SJSA1 (cell line): ENCODE measurements around the gene PGGHG. TPM values are rescaled to one million over a fixed set of nuclear protein-coding genes. Genes with fewer than 3 reads are reported as not detected.
A peak's percentile ranks its signal among the peaks of the same experiment; 100 is the strongest.
"Not testable (repeated sequence)": the region's sequence is repeated elsewhere in the genome, so short reads cannot be mapped to it uniquely, and the experiment has no call there.

Experiments
- DNase-seq, 2 experiments: peaks; one replicate each; pipeline ENCODE4 v3.0.0-alpha.2; 2015 to 2020; ENCODE audit warnings: low spot score in 2 of 2, low read depth in 1 of 2
- H3K27ac ChIP-seq: fragments of 250-450 bp; sonication (Bioruptor Pico); 2 replicates; pipeline ENCODE4 v1.5.1; 2020; ENCODE audit warnings: mild to moderate bottlenecking, moderate library complexity
- H3K27me3 ChIP-seq: fragments of 250-450 bp; sonication (Bioruptor Pico); replicated peaks from 2 replicates; pipeline ENCODE4 v1.5.1; 2020; ENCODE audit warnings: mild to moderate bottlenecking, moderate library complexity
- H3K36me3 ChIP-seq: fragments of 250-450 bp; sonication (Bioruptor Pico); 2 replicates; pipeline ENCODE4 v1.5.1; 2020; ENCODE audit warnings: mild to moderate bottlenecking
- H3K4me1 ChIP-seq: fragments of 250-450 bp; sonication (Bioruptor Pico); replicated peaks from 2 replicates; pipeline ENCODE4 v1.6.1; 2021; ENCODE audit warnings: mild to moderate bottlenecking
- H3K4me3 ChIP-seq: fragments of 250-450 bp; sonication (Bioruptor Pico); 2 replicates; pipeline ENCODE4 v1.5.1; 2020; ENCODE audit warnings: mild to moderate bottlenecking
- H3K9me3 ChIP-seq: fragments of 250-450 bp; sonication (Bioruptor Pico); replicated peaks from 2 replicates; pipeline ENCODE4 v1.5.1; 2020; ENCODE audit warnings: mild to moderate bottlenecking
- total RNA-seq: library from RNA; depleted of rRNA; stranded (reverse); fragments of >200 nt; shearing (Covaris generic); gene quantifications from 2 replicates; pipeline ENCODE4 v1.2.3, GENCODE V29; 2014

Gene PGGHG
- total RNA-seq, 1 experiment from 2014 or later: 4.6 TPM

DNA sequence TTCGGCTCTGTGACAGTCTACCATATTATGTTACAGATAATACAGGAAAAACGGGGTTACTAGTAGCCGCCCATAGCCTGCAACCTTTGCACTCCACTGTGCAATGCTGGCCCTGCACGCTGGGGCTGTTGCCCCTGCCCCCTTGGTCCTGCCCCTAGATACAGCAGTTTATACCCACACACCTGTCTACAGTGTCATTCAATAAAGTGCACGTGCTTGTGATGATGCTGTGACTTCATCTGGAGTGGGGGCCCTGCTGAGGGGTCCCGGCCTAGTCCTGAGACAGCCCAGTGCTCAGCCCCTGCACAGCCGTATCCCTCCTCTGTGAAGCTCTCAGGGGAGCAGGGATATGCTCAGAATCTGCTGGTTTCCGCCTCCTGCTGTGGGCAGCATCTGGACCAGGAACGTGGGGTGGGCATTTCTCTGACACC lies 26.1 kb downstream of the PGGHG start:
- H3K4me3 ChIP-seq: no peak overlapping the region
- no peak for DNase-seq

DNA sequence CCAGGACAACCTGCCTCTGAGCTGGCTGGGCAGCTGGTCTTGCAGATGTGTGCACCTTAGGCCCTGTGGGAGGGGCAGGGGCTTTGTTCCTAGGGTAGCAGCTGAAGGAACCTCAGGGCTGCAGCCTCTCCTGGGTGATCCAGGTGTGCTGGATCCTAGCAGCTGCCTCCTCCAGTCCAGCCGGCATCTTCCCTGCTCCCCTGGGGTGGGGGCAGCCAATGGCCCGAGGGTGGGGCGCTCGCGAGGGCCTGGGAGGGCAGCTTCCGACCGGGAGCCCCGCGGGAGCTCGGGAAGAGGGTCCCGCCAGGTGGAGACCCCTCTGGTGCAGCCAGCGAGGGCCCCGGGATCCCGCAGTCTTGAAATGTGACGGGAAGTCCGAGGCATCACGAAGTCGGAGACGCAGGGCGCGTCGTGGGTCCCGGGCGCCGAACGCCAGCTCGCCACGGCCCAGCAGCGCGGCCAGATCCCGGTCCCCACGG lies 26.6 kb downstream of the PGGHG start:
- no peaks in the 10 kb centered on the region for H3K9me3 ChIP-seq
- no peak for DNase-seq
- H3K4me3 ChIP-seq: no peak overlapping the region
- H3K36me3 ChIP-seq: peaks cover 2% of the 10 kb centered on the region; the same call in 1 of the 2 replicates
- H3K27ac ChIP-seq: no peak overlapping the region
- H3K27me3 ChIP-seq: no peaks in the 10 kb centered on the region
- H3K4me1 ChIP-seq: peaks cover 4% of the 10 kb centered on the region; the same call in 1 of the 2 replicates

More for the DNA sequence above, 26.1 kb downstream of the PGGHG start:
- Histone ChIP-seq H3K4me1 (peaks cover 4% of the 10 kb centered on the region), H3K27ac (no peak overlapping the region), H3K9me3 (no peaks in the 10 kb centered on the region), H3K27me3 (no peaks in the 10 kb centered on the region), H3K36me3 (peaks cover 2% of the 10 kb centered on the region; the same call in 1 of the 2 replicates)

DNA sequence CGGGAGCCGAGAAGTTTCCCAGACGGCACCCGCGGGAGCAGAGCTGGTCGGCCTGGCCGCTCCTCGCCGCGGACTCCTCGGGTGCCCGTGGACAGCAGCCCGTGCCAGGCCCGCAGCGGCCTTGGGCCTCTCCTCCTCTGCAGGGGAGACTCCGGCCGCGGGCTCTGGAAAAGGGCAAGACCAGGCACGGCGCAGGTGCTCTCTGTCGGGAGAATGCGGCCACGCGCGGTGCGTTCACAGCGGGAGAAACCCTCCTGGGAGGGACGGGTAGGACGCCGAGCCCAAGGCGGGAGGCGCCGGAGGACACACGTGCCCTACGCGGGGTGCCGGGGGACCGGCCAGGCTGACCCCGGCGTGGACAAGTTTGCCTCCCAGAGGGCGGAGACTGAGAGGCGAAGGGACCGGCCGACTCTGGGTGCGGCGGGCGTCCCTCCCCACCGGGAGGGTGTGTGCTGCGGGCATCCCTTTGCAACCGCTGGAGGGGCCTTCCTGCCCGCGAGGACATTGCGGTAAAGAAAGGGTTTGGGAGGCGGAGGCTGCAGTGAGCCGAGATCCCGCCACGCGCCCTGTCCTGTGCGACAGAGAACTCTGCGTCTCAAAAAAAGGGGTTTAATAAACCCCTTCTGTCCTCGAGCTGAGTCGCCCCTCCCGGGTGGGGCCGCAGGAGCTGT lies 27.2 kb downstream of the PGGHG start:
- Histone ChIP-seq H3K9me3 (no peaks in the 10 kb centered on the region), H3K36me3 (peaks cover 2% of the 10 kb centered on the region; the same call in 1 of the 2 replicates), H3K4me3 (no peak overlapping the region), H3K4me1 (peaks cover 8% of the 10 kb centered on the region), H3K27me3 (no peaks in the 10 kb centered on the region), H3K27ac (no peak overlapping the region)
- DNase-seq: no peak

DNA sequence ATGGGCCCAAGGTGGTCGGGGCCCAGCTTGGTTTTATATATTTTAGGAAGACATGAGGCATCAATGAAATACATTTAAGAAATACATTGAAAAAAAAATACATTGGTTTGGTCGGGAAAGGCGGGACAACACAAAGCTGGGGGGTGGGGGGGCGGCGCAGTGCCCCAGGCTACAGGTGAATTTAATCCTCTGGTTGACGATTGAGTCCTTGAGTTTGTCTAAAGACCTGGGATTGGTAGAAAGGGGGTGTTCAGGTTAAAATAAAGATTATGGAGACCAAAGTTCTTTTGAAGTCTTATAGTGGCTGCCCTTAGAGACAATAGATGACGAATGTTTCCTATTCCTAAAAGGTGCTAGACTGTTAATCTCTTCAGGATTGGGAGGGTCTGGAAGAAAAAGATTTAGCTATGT lies 28.0 kb downstream of the PGGHG start:
- H3K27ac ChIP-seq: no peak overlapping the region
- H3K4me3 ChIP-seq: no peak overlapping the region
- DNase-seq: no peak
- no peaks in the 10 kb centered on the region for H3K9me3 ChIP-seq
- no peaks in the 10 kb centered on the region for H3K27me3 ChIP-seq
- H3K4me1 ChIP-seq: peaks cover 8% of the 10 kb centered on the region
- peaks cover 2% of the 10 kb centered on the region; the same call in 1 of the 2 replicates for H3K36me3 ChIP-seq

DNA sequence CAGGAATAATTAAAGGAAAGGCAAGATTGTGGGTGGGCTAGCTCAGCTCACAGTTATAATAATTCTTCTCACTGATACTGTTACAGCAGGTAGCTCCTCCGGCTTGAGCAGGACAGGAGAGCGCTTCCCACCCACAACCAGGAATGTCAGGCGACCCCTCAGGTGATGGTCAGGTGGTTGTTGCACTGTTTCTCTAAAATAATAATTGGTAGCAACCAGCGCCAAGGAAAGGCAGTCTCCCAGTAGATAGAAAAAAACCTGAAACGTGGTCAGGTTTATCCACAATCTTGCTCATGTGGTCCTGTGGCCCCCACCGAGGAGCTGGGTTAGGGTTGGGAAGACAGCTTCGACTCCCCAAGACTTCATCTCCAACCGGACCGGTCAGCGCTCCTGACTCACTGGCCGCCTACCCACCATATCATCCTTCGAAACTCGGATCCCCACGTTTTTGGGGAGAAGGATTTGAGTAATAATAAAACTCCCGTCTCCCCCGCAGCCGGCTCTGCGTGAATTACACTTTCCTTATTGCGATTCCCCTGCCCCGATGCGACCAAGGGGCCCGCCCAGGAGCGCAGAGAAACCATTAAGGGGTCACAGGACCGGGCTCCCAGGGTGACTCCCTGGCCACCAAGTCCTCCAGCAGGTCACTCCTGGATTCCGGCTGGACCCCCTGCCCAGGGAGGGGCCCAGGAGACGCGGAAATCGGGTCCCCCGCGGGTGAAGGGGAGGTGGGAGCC lies 28.9 kb downstream of the PGGHG start:
- not testable (repeated sequence) for H3K27me3 ChIP-seq, H3K4me1 ChIP-seq, DNase-seq, H3K27ac ChIP-seq, H3K9me3 ChIP-seq, H3K36me3 ChIP-seq, H3K4me3 ChIP-seq

DNA sequence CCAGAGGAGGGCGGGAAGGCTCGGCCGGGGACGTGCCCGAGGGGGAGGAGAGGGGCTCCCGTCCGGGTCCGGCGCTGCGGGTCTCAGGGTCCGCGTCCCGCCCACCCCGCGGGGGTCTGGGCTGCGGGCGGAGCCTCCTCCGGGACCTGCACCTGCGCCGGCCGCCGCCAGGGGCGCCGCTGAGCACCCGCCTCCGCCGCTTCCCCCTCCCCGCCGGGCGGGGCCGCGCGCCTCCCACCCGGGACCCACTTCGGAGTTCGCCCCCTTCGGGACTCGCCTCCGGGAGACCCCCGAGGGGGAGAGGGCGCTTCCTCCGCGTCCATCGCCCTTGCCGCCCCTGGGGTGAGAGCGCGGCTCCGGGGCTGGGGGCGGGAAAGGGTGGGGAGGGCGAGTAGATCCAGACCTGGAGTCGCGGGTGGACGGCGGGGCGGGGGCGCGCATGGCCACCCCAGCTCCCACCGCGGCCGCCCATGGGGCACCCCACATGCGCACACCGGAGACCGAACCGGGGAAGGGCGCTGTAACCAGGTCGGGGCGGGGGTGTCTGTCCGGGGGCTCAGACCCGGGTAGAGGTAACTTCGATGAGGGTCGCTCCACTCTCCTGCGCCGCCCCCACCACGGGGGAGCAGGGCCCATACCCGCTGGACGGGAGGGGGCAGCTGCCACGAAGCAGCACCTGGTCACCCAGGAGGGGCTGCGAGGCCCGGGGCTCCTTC lies 29.6 kb downstream of the PGGHG start:
- H3K4me3 ChIP-seq, H3K4me1 ChIP-seq, H3K9me3 ChIP-seq, H3K27me3 ChIP-seq, DNase-seq, H3K36me3 ChIP-seq, H3K27ac ChIP-seq: not testable (repeated sequence)

DNA sequence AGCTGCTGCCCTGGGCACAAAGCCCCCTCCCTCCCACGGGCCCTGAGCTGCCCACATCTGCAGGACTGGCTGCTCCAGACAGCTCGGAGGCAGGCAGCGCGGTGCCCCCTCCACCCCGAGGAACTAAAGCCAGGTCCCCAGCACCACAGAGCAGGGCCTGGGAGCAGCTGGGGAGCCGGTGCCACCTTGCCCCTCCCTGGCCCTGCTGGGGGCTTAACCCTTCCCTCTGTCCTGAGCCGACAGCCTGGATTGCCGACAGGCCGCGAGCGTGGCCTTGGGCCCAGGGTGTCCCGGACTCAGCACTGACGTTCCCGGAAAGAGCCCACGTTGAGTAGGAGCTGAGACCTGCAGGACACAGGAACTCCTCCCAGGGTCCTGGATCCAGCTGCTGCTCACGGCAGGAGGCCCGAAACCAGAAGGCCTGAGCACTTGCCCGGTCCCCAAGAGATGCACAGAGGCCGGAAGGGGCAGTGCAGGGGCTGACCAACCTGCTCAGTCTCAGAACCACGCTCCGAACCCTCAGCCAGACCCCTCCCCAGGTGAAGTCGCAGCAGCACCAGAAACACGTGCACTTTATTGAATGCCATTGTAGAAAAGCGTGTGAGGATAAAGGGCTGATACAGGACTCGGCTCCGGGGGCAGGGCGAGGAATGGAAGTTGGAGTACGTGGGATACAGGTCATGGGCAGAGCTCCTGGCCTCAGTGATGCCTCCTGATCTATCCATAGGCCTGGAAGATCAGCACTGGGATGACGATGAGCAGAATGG lies 30.4 kb downstream of the PGGHG start:
- H3K9me3 ChIP-seq, H3K27me3 ChIP-seq, H3K4me1 ChIP-seq, H3K27ac ChIP-seq, H3K36me3 ChIP-seq: not testable (repeated sequence)
- H3K4me3 ChIP-seq: peak overlapping the region; percentile 36
- DNase-seq: peak in 1 of 2 experiments; percentile 28

DNA sequence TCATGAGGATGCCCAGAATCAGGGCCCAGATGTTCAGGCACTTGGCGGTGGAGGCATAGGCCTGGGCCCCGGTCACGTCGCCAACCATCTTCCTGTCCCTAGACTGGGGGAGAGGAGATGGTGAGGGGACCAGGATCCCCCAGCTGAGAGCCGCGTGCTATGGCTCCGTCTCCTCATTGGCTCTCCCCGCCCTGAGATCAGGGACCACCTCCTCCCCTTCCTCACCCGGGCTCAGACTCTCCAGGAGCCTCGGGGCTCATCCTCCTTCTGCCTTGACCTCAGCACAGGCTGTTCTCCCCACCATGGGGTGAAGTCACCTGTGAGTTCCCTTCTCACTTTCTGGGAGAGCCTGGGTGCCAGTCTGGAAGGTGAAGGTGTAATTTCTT lies 31.0 kb downstream of the PGGHG start:
- DNase-seq, H3K27ac ChIP-seq: not testable (repeated sequence)

DNA sequence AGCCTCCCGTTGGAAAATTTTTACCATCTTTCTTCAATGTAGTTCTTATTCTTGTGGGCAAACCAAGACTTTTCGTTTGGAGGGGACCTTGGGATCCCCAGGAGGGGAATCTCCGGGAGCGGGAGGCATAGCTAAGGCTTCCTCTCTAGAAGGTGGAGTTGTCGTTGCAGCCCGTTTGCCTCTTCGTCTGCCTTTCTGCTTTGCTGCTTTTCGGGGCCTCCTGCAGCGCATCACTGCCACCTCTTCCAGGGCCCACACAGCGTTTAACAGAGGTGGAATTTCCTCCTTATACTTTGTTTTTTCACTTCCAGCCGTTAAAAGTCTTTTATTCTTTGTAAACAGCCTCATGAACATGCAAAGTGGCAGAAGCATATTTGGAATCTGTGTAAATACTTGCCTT lies 35.2 kb downstream of the PGGHG start:
- H3K27me3 ChIP-seq: no peaks in the 10 kb centered on the region
- H3K4me1 ChIP-seq: peaks cover 16% of the 10 kb centered on the region
- no peak overlapping the region for H3K27ac ChIP-seq
- no peak overlapping the region for H3K4me3 ChIP-seq
- H3K9me3 ChIP-seq: no peaks in the 10 kb centered on the region
- peaks cover 2% of the 10 kb centered on the region; the same call in 1 of the 2 replicates for H3K36me3 ChIP-seq
- DNase-seq: no peak

More for the DNA sequence above, 31.0 kb downstream of the PGGHG start:
- not testable (repeated sequence) for H3K4me1 ChIP-seq, H3K27me3 ChIP-seq, H3K36me3 ChIP-seq, H3K9me3 ChIP-seq
- peak overlapping the region; percentile 49 for H3K4me3 ChIP-seq

DNA sequence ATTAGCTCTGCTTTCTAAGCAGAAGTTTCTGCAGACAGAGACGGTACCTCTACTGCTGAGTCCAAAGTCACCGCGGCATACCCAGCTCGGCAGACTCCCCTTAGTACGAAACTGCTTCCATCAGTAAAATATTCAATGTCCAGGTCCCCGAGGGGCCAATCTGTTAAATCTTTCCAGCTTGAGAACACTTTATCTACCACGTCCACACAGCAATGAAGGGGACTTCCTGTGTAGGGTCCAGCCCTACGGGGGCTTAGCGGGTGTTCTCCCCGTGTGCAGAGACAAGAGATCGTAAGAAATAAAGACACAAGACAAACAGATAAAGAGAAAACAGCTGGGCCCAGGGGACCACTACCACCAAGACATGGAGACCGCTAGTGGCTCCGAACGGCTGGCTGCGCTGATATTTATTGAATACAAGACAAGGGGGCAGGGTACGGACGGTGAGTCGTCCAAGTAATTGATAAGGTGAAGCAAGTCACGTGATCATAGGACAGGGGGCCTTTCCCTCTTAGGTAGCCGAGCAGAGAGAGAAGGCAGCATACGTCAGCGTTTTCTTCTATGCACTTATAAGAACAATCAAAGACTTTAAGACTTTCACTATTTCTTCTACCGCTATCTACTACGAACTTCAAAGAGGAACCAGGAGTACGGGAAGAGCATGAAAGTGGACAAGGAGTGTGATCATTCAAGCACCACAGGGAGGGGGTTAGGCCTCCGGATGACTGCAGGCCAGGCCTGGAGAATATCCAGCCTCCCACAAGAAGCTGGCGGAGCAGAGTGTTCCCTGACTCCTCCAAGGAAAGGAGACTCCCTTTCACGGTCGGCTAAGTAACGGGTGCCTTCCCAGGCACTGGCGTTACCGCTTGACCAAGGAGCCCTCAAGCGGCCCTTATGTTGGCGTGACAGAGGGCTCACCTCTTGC lies 35.9 kb downstream of the PGGHG start:
- not testable (repeated sequence) for DNase-seq, H3K4me3 ChIP-seq, H3K27ac ChIP-seq

DNA sequence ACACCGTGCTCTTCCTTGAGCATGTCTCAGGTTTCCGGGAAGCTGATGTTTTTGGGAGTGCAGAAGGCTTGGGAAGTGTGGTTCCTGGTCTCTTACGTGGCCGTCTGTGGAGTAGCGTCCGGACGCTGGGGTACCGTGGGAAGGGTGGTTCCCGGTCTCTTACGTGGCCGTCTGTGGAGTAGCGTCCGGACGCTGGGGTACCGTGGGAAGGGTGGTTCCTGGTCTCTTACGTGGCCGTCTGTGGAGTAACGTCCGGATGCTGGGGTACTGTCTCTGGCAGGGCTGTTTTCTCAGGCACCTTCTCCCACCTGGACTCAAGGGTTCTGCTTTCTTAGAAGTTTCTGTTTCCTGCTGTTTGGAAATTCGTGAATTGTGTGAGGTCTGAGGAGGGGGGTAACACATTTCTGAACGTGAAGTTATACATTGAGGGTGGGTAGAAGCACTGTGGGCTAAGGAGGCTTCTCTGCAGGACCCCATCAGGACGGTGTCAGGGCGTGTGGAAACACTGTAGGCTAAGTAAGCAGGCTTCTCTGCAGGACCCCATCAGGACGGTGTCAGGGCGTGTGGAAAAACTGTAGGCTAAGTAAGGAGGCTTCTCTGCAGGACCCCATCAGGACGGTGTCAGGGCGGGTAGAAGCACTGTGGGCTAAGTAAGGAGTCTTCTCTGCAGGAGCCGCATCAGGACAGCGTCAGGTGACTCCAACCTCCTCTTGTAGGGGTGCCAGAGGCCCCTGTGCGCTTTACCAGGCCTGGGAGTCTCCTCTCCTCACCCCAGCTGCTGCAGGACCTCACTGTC lies 37.1 kb downstream of the PGGHG start:
- Histone ChIP-seq H3K27me3 (no peaks in the 10 kb centered on the region), H3K4me3 (no peak overlapping the region), H3K36me3 (no peaks in the 10 kb centered on the region), H3K4me1 (peaks cover 9% of the 10 kb centered on the region), H3K27ac (no peak overlapping the region), H3K9me3 (no peaks in the 10 kb centered on the region)
- DNase-seq: no peak

More for the DNA sequence above, 35.9 kb downstream of the PGGHG start:
- not testable (repeated sequence) for H3K9me3 ChIP-seq, H3K36me3 ChIP-seq, H3K27me3 ChIP-seq
- peaks cover 12% of the 10 kb centered on the region for H3K4me1 ChIP-seq

DNA sequence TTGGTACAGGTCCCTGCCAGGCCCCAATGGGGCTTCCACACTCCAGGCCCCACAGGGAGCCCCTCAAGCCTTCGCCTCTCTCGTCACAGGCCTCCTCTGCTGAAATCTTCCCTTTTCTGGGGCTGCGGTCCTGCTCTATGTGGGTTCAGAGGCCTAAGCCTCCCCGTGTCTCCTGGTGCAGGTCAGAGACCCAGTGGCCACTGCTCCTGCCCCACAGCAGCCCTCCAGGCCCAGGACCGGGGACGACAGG lies 37.6 kb downstream of the PGGHG start:
- Histone ChIP-seq H3K9me3 (no peaks in the 10 kb centered on the region), H3K27ac (no peak overlapping the region), H3K27me3 (no peaks in the 10 kb centered on the region), H3K4me3 (no peak overlapping the region), H3K36me3 (no peaks in the 10 kb centered on the region), H3K4me1 (peaks cover 8% of the 10 kb centered on the region)
- DNase-seq: no peak
